Adrenal gland (tissue), 12 donors: ENCODE data around the gene CYP26B1. TPM values are rescaled to one million over a fixed set of nuclear protein-coding genes. Genes with fewer than 3 reads are reported as not detected.

Experiments
- DNase-seq, 7 donors: peaks; one replicate each; pipeline ENCODE4 v3.0.0-alpha.2; 2019 to 2020
- H3K27ac ChIP-seq, 5 donors: fragments of 200-600 bp; sonication (generic) in 4 of 5; 1 replicate in 3 of 5; 2 replicates in 2 of 5; pipeline versions ENCODE4 v1.5.1 to v1.8.0; 2016 to 2020; ENCODE audit warnings: mild to moderate bottlenecking in 1 of 5
- H3K27me3 ChIP-seq: fragments of 200-600 bp; 2 replicates; pipeline ENCODE4 v1.8.0; 2021
- H3K36me3 ChIP-seq, 2 donors: fragments of 200-600 bp; replicated peaks in 1 of 2; 1 replicate in 1 of 2; 2 replicates in 1 of 2; pipeline versions ENCODE4 v1.5.1 to v1.8.0; 2018 to 2022
- H3K4me1 ChIP-seq, 2 donors: fragments of 200-600 bp; replicated peaks in 1 of 2; 1 replicate in 1 of 2; 2 replicates in 1 of 2; pipeline versions ENCODE4 v1.5.1 to v1.8.0; 2018 to 2021
- H3K4me3 ChIP-seq, 4 donors: fragments of 200-600 bp; sonication (generic) in 3 of 4; one replicate each; pipeline ENCODE4 v1.5.1; 2016 to 2018
- H3K9me3 ChIP-seq, 3 donors: fragments of 200-600 bp; sonication (generic) in 1 of 3; replicated peaks in 1 of 3; 1 replicate in 2 of 3; 2 replicates in 1 of 3; pipeline versions ENCODE4 v1.5.1 to v1.8.0; 2016 to 2021
- POLR2A ChIP-seq, 2 donors: fragments of 450-650 bp; IDR thresholded peaks; one replicate each; pipeline ENCODE4 v1.6.1; 2017; ENCODE audit warnings: antibody characterized with exemption in 2 of 2, mild to moderate bottlenecking in 2 of 2, moderate library complexity in 1 of 2
- WGBS, 4 donors: extraction: QIAGEN DNeasy Blood & Tissue Kit in 2 of 4; methylation state at CpG; one replicate each; pipeline versions ENCODE4 v1.1.5 to v1.1.7; 2013 to 2017; 5-methylcytosine and 5-hydroxymethylcytosine counted together
- intact Hi-C, 2 donors: fragments of 100-400 bp; cut with DNase I; formaldehyde crosslinking; loops; one replicate each; pipeline versions ENCODE4 v1.14.1 to v1.15.0; 2022 to 2023
- polyA plus RNA-seq, 3 donors: library from polyadenylated mRNA; stranded (reverse); fragments of 200-250 nt in 2 of 3; fragments of 350-450 nt in 1 of 3; fragmentation: Illumina TruSeq in 1 of 3; extraction: RNeasy Lipid Tissue Mini Kit (QIAGEN cat#74804) in 1 of 3; gene quantifications; one replicate each; pipeline ENCODE4 v1.2.3, GENCODE V29; 2013 to 2014
- total RNA-seq, 9 donors: library from RNA; depleted of rRNA in 4 of 9; stranded (reverse); fragments of >200 nt in 4 of 9; fragments of 120-200 nt in 1 of 9; fragmentation: NEBNext Ultra II Directional in 1 of 9; extraction: Animal tissue kit (Norgen Biotek cat#: 25700) in 1 of 9; gene quantifications; one replicate each; pipeline versions ENCODE4 v1.1.0 to v1.2.4, GENCODE V29; 2013 to 2023
- TF ChIP-seq, protein P1 (sequence below), 6 experiments: fragments of 450-650 bp in 4 of 6; fragments of 200-600 bp in 2 of 6; sonication (generic) in 1 of 6; IDR thresholded peaks; 1 replicate in 5 of 6; 2 replicates in 1 of 6; pipeline versions ENCODE4 v1.5.1 to v1.8.0; 2016 to 2021; ENCODE audit warnings: antibody characterized with exemption in 6 of 6, mild to moderate bottlenecking in 2 of 6, moderate library complexity in 1 of 6
- donor health status: healthy with polysubstance abuse.
- donor health status: Bipolar disorder and iron deficiency.
- donor health status: DM: yes; HTN: yes; CAD: no.
- donor health status: DM: no; HTN: no; CAD: no.
- donor health status: DM: no; HTN: no; CAD: no.
- donor health status: DM: yes; HTN: yes; CAD: no.

Gene CYP26B1
- total and polyA plus RNA-seq, 12 donors: 0.53 to 30.3 (median 10.7) TPM

GRCh38 chr2:72143441-72144273 lies 4.0 kb downstream of the CYP26B1 start:
- H3K9me3 ChIP-seq: no peaks in the 10 kb centered on the region
- 32 to 58% (median 43%) methylated on average over 20 to 65 of the region's 65 CpGs for WGBS, 4 donors
- intact Hi-C loops: loop anchor here (5.0 to 10.0 kb wide), 2 partner anchors 219 to 596 kb away; no protein-coding TSS in a partner anchor
- no peaks in the 10 kb centered on the region for H3K36me3 ChIP-seq
- H3K4me3 ChIP-seq: peak overlapping the region in 1 of 4 donors; percentile 46
- H3K4me1 ChIP-seq: peaks cover 28 to 40% of the 10 kb centered on the region in 2 donors
- H3K27ac ChIP-seq: peak overlapping the region in 1 of 5 donors; percentile 27
- no peak for TF ChIP-seq POLR2A (IDR thresholded peaks at IDR 0.05)
- TF ChIP-seq, protein P1, sequence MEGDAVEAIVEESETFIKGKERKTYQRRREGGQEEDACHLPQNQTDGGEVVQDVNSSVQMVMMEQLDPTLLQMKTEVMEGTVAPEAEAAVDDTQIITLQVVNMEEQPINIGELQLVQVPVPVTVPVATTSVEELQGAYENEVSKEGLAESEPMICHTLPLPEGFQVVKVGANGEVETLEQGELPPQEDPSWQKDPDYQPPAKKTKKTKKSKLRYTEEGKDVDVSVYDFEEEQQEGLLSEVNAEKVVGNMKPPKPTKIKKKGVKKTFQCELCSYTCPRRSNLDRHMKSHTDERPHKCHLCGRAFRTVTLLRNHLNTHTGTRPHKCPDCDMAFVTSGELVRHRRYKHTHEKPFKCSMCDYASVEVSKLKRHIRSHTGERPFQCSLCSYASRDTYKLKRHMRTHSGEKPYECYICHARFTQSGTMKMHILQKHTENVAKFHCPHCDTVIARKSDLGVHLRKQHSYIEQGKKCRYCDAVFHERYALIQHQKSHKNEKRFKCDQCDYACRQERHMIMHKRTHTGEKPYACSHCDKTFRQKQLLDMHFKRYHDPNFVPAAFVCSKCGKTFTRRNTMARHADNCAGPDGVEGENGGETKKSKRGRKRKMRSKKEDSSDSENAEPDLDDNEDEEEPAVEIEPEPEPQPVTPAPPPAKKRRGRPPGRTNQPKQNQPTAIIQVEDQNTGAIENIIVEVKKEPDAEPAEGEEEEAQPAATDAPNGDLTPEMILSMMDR (IDR thresholded peaks at IDR 0.05): no peak
- peaks cover 49% of the 10 kb centered on the region for H3K27me3 ChIP-seq
- DNase-seq: peak in 2 of 7 donors; percentile 15 to 53

DNA sequence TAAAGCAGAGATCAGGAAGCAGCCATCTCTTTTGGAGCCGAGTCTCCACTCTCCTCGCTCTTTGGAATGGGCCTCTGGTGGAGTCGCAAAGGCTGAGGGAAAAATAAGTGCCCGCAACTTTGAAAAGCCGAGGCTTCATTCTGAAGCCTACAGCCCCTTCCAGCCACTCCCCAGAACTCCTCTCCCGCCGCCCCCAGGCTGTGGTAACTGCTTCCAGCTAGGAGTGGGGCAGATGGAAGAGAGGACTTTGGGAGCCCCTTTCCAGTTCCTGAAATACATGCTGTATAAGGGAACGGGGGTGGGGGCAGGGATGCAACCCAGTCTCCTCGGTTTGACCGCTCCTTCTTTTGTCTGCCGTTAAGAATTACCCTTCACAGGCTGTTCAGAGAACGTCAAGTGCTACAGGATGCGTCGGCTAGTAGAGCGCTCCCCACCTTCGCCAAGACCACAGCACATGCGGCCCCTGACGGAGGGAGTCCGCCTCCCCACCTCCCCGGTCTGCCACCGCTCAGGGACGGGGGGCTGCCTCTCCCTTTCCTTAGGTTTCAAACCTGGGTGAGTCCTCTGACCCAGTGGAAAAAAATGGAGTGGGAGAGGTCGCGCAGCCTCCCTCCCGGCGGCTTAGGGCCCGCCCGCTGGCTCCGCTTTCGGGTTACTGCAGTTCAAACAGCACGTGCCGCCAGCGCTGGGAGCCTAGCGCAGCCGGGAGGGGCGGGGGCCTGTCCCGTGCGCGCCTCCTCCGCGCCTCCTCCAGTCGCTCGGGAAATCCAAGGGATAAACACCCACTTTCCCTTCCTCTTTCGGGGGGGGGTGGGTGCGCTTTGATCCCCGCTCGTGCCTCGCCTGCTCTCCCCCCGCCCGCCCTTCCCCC lies 4.9 kb downstream of the CYP26B1 start:
- H3K9me3 ChIP-seq: no peaks in the 10 kb centered on the region
- H3K36me3 ChIP-seq: no peaks in the 10 kb centered on the region
- peaks cover 23 to 36% of the 10 kb centered on the region in 2 donors for H3K4me1 ChIP-seq
- intact Hi-C loops: loop anchor here (5.0 to 10.0 kb wide), 2 partner anchors 218 to 596 kb away; no protein-coding TSS in a partner anchor
- peaks cover 44% of the 10 kb centered on the region for H3K27me3 ChIP-seq
- DNase-seq: peak in 5 of 7 donors; percentile 37 to 62 (median 49)
- H3K27ac ChIP-seq: peak overlapping the region in 1 of 5 donors; percentile 27
- H3K4me3 ChIP-seq: peak overlapping the region in 1 of 4 donors; percentile 46
- no peak for TF ChIP-seq POLR2A (IDR thresholded peaks at IDR 0.05)
- TF ChIP-seq, protein P1 (IDR thresholded peaks at IDR 0.05): no peak
- 23 to 36% (median 33%) methylated on average over 28 to 50 of the region's 50 CpGs for WGBS, 4 donors

- intact Hi-C loops: loop anchor here (5.0 to 10.0 kb wide), 2 partner anchors 217 to 595 kb away; no protein-coding TSS in a partner anchor
- peaks cover 16 to 28% of the 10 kb centered on the region in 2 donors for H3K4me1 ChIP-seq
- TF ChIP-seq POLR2A (IDR thresholded peaks at IDR 0.05): no peak
- no peak overlapping the region for H3K27ac ChIP-seq
- H3K36me3 ChIP-seq: no peaks in the 10 kb centered on the region
- H3K9me3 ChIP-seq: no peaks in the 10 kb centered on the region
- DNase-seq: peak in 2 of 7 donors; percentile 7 to 48
- 89 to 97% (median 91%) methylated on average over 12 to 13 of the region's 13 CpGs for WGBS, 4 donors
- no peak overlapping the region for H3K4me3 ChIP-seq
- peaks cover 36% of the 10 kb centered on the region for H3K27me3 ChIP-seq
Measured at GRCh38 chr2:72141881-72142451, 5.7 kb downstream of the CYP26B1 start.

GRCh38 chr2:72141032-72141645 lies 6.5 kb downstream of the CYP26B1 start:
- no peak for TF ChIP-seq POLR2A (IDR thresholded peaks at IDR 0.05)
- TF ChIP-seq, protein P1 (IDR thresholded peaks at IDR 0.05): no peak
- no peak overlapping the region for H3K27ac ChIP-seq
- no peak overlapping the region for H3K4me3 ChIP-seq
- intact Hi-C loops: loop anchor here (5.0 to 10.0 kb wide), 2 partner anchors 216 to 594 kb away; no protein-coding TSS in a partner anchor
- no peaks in the 10 kb centered on the region for H3K36me3 ChIP-seq
- peaks cover 16 to 25% of the 10 kb centered on the region in 2 donors for H3K4me1 ChIP-seq
- H3K27me3 ChIP-seq: peaks cover 28% of the 10 kb centered on the region
- H3K9me3 ChIP-seq: no peaks in the 10 kb centered on the region
- peak in 2 of 7 donors; percentile 10 to 33 for DNase-seq
- 92 to 100% (median 96%) methylated on average over 1 to 5 of the region's 5 CpGs for WGBS, 4 donors
